ENCODE measurements around the gene ATAD3C.
"Not testable (repeated sequence)": the region's sequence is repeated elsewhere in the genome, so short reads cannot be mapped to it uniquely, and the experiment has no call there.

The ATAD3C gene, protein sequence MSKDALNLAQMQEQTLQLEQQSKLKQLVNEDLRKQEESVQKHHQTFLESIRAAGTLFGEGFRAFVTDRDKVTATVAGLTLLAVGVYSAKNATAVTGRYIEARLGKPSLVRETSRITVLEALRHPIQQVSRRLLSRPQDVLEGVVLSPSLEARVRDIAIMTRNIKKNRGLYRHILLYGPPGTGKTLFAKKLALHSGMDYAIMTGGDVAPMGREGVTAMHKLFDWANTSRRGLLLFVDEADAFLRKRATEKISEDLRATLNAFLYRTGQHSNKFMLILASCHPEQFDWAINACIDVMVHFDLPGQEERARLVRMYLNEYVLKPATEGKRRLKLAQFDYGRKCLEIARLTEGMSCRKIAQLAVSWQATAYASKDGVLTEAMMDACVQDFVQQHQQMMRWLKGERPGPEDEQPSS

DNA sequence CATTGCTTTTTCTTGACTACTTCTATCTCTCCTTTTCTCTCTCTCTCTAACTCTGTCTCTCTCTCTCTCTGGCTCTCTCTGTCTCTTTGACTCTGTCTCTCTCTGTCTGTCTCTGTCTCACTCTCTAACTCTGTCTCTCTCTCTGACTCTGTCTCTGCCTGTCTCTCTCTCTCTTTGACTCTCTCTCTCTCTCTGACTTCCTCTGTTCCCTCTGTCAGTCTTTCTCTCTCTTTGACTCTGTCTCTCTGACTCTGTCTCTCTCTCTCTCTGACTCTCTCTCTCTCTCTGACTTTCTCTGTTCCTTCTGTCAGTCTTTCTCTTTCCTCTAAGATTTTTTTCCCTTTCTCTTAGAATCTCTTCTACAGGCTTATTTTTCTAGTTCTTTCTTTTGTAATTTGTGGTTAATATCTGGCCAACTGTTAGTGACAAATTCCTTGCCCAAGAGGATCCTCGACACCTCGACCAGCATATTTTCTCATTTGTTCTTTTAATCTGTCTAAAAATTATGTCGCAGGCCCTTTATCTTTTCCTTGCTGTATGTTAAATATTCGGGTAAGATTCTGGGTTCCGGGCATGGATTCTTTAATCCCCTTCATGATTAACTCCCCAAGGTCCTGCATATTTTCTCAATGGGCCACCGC, at the start of gene ATAD3C:
ATAD3C (plus strand) TSS at position 591 of the 641 bp plus-strand sequence. CDS start 995 bp downstream, outside the sequence.
- H3K4me1 Mint-ChIP-seq (ENCODE audit: low read depth), result no peaks in the 10 kb centered on the region
- no peak within 1 kb of the TSS for H3K27ac Mint-ChIP-seq
- H3K27me3 Mint-ChIP-seq, result no peaks in the 10 kb centered on the region
- H3K4me3 Mint-ChIP-seq, result no peak within 1 kb of the TSS
- H3K36me3 Mint-ChIP-seq (ENCODE audit: low read depth), result no peaks in the 10 kb centered on the region
- no peak for DNase-seq
- no peaks in the 10 kb centered on the region for H3K9me3 Mint-ChIP-seq

DNA sequence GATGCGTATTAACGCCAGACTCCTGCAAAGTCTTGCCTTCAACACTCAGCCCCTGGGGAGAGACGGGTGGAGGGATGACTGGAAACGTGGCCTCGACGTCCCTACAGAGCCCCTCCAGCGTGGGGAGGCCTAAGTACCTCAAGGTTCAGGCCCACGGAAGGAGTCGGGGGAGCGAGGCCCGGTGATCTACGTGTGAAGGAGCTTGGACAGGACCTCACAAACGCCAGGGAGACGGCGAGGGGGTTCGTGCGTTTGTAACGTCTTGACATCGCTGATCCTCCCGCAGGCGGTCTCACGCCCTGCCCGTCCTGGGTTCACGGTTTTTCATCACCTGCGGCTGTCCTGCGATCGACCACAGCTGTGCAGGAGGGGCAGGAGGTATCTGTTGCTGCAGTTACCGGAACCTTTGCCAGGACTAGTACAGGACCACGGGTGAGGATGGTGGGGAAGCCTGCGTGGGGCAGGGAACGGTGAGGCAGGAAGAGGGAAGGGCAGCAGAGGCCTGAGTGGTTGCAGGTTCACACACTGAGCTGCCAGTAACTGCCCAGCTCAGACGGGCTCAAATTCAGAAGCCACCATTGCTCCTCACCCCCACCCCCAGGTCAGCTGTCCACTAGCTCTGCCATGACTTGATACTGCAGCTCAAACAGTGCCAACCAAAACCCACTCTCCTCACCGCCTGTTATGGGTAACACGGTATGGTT, 49.5 kb upstream of the ATAD3C start:
- peaks cover 90% of the 10 kb centered on the region for H3K36me3 Mint-ChIP-seq (ENCODE audit: low read depth)
- no peak for DNase-seq
- peaks cover 62% of the 10 kb centered on the region for H3K4me1 Mint-ChIP-seq (ENCODE audit: low read depth)

DNA sequence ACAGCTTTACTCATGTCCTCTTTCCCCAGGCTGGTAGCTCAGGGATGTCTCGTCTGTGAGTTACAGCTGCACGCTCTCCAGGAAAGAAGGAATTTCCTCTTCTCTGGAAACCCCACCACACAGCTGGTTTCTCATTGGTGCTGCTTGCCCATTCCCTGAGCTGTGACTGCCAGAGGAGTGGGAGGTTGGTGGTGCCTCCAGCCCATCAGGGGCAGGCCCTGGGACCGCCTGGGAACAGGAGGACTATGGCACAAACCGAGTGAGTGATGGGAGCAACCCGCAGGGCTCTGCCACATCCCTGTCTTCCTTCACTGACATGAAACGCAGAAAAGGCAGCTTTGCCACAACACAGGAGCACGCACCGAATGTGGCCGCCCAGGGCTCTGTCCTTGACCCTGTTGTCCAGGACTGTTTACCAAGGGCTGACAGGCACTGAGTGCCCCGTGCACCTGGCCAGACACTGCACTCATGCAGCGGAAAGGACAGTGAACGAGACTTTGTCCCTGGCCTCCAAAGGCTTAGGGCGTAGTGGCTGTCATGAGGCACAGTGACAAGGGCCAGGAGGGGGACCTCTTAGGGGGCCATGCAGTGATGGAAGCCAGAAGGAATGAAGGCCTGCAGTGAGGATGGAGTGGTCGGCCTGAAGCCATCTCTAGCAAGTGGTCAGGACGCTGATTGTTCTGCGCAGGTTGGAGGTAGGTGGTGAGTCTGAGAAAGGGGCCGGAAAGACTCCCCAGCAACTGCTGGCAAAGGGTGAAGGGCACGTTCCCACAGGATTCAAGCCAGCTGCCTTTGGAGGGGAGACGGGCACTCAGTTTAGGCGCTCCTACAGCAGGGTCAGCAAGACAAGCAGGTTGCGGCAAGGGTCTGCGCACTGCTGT, 48.7 kb upstream of the ATAD3C start:
- no peaks in the 10 kb centered on the region for H3K9me3 Mint-ChIP-seq
- H3K4me3 Mint-ChIP-seq, result peak overlapping the region; percentile 96
- H3K27me3 Mint-ChIP-seq, result no peaks in the 10 kb centered on the region
- H3K27ac Mint-ChIP-seq, result peak overlapping the region; percentile 94
- H3K36me3 Mint-ChIP-seq (ENCODE audit: low read depth), result peaks cover 90% of the 10 kb centered on the region
- DNase-seq, result peak; percentile 40
- peaks cover 63% of the 10 kb centered on the region for H3K4me1 Mint-ChIP-seq (ENCODE audit: low read depth)

More for the DNA sequence above, 49.5 kb upstream of the ATAD3C start:
- no peaks in the 10 kb centered on the region for H3K9me3 Mint-ChIP-seq
- peak overlapping the region; percentile 96 for H3K4me3 Mint-ChIP-seq
- H3K27me3 Mint-ChIP-seq, result no peaks in the 10 kb centered on the region
- peak overlapping the region; percentile 94 for H3K27ac Mint-ChIP-seq

DNA sequence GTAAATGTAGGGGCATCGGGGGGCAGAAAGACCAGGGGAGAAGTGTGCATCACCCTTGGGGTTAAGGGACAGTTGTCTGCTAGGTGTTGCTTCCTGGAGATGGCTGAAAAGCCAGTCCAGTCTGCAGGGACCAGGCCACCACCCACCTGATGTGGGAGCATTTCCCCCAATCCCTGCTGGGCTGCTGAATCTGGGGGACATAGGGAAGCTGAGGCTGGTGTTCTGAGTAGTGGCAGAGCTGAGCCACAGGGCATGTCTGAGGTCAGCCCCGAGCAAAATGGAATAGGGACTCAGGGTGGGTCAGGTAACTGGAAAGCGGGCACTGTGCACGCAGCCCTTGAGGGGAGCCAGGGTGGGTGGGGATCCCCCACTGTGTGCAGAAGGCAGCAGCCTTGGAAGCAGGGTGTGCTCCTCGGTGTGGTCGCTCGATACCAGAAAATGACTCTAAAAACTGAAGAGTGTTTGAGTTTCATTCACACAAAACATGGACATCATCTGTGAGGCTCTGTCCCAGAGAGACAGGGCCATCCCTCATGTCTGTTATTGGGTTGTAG, 48.0 kb upstream of the ATAD3C start:
- Mint-ChIP-seq H3K36me3 (ENCODE audit: low read depth) (peaks cover 93% of the 10 kb centered on the region), H3K9me3 (no peaks in the 10 kb centered on the region), H3K27ac (peak overlapping the region; percentile 94), H3K4me1 (ENCODE audit: low read depth) (peaks cover 68% of the 10 kb centered on the region), H3K27me3 (no peaks in the 10 kb centered on the region), H3K4me3 (peak overlapping the region; percentile 96)
- no peak for DNase-seq

DNA sequence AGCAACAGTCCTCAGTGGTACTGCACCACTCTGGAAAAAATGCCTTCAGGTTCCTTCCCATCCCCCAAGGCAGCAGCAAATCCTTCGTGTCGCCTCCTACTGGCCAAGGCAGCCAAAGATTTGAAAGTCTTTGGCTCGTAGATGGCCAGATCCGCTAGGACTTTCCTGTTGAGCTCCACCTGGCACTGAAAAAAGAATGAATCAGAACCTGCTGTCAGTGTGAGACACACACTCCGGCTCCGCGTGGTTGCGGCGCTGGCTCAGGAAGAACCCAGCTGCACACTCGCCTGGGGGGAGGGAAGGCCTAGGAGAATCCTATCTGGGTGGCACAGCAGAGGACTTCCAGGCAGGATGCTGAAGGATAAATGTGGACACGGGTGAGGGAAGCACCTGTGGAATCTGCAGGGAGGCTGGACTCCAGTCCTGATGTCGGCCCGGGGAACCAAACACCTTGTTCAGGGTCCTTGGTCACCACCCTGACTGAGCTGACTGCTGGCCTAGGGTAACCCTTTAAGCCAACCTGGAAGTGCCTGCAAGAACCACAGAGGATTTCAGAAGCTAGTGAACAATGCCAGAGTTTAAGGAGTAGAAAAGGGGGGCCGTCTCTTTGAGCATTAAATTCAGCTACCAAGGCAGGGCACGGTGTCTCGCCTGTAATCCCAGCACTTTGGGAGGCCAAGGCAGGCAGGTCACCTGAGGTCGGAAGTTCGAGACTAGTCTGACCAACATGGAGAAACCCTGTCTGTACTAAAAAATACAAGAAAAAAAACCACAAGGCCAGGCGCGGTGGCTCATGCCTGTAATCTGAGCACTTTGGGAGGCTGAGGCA, 47.2 kb upstream of the ATAD3C start:
- peaks cover 65% of the 10 kb centered on the region for H3K4me1 Mint-ChIP-seq (ENCODE audit: low read depth)
- no peaks in the 10 kb centered on the region for H3K27me3 Mint-ChIP-seq
- peak; percentile 58 for DNase-seq
- H3K9me3 Mint-ChIP-seq, result no peaks in the 10 kb centered on the region
- H3K4me3 Mint-ChIP-seq, result peak overlapping the region; percentile 96
- peak overlapping the region; percentile 94 for H3K27ac Mint-ChIP-seq
- peaks cover 93% of the 10 kb centered on the region for H3K36me3 Mint-ChIP-seq (ENCODE audit: low read depth)

DNA sequence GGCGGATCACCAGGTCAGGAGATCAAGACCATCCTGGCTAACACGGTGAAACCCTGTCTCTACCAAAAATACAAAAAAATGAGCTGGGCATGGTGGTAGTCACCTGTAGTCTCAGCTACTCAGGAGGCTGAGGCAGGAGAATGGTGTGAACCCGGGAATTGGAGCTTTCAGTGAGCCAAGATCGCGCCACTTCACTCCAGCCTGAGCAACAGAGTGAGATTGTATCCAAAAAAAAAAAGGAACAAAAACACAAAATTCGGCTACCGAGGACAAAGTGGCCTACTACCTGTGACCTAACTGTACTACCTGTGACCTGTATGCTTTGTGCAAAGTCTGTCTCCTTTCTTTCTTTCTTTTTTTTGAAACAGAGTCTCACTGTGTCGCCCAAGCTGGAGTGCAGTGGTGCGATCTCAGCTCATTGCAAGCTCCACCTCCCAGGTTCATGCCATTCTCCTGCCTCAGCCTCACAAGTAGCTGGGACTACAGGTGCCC, 46.5 kb upstream of the ATAD3C start:
- not testable (repeated sequence) for DNase-seq, H3K27me3 Mint-ChIP-seq, H3K4me3 Mint-ChIP-seq, H3K9me3 Mint-ChIP-seq
- Mint-ChIP-seq H3K27ac (peak overlapping the region; percentile 96), H3K36me3 (ENCODE audit: low read depth) (peaks cover 90% of the 10 kb centered on the region), H3K4me1 (ENCODE audit: low read depth) (peaks cover 59% of the 10 kb centered on the region)

DNA sequence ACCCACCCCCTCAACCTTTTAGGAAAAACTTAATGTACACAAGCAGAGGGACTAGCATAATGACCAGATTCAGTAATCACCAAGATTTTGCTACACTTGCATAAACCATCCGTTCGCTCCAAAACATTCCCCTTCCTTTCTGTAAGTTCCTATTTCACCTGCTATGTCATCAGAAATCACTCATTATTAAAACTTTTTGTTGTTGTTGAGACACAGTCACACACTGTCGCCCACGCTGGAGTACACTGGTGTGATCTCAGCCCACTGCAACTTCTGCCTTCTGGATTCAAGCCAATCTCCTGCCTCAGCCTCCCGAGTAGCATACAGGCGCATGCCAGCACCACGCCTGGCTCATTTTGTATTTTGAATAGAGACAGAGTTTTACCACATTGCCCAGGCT, 45.8 kb upstream of the ATAD3C start:
- Mint-ChIP-seq H3K4me3 (peak overlapping the region; percentile 4), H3K36me3 (ENCODE audit: low read depth) (peaks cover 90% of the 10 kb centered on the region), H3K27me3 (no peaks in the 10 kb centered on the region), H3K4me1 (ENCODE audit: low read depth) (peaks cover 60% of the 10 kb centered on the region), H3K9me3 (no peaks in the 10 kb centered on the region), H3K27ac (peak overlapping the region; percentile 96)
- DNase-seq, result no peak

DNA sequence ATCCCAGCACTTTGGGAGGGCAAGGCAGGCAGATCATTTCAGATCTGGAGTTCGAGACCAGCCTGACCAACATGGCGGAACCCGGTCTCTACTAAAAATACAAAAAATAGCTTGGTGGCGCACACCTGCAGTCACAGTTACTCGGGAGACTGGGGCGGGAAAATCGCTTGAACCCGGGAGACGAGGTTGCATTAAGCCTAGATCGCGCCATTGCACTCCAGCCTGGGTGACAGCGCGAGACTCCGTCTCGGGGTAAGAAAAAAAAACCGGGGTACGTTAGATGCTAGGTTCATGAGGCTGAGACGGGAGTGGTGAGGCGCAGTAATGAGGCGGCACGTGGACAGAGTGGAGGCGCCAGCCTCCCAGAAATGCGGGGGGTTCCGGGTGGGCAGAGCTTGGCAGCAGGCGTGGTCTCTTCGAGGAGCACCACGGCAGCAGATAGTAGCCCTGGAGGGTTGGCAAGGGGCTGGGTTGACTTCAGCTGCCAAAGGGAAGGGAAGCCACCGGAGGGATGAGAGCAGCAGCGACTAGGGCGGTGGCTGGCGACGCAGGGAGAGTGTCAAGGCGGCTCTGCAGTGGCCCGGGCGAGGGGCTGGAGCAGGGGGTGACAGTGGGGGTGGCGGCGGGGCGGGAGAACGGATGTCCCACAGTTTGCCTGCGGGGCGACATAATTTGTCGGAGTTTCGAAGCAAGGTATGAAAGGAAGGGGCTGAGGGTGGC, 43.2 kb upstream of the ATAD3C start:
- Mint-ChIP-seq H3K4me3 (peak overlapping the region; percentile 96), H3K4me1 (ENCODE audit: low read depth) (peaks cover 63% of the 10 kb centered on the region), H3K27me3 (no peaks in the 10 kb centered on the region), H3K36me3 (ENCODE audit: low read depth) (peaks cover 91% of the 10 kb centered on the region), H3K27ac (peak overlapping the region; percentile 96), H3K9me3 (no peaks in the 10 kb centered on the region)
- peak; percentile 49 for DNase-seq

DNA sequence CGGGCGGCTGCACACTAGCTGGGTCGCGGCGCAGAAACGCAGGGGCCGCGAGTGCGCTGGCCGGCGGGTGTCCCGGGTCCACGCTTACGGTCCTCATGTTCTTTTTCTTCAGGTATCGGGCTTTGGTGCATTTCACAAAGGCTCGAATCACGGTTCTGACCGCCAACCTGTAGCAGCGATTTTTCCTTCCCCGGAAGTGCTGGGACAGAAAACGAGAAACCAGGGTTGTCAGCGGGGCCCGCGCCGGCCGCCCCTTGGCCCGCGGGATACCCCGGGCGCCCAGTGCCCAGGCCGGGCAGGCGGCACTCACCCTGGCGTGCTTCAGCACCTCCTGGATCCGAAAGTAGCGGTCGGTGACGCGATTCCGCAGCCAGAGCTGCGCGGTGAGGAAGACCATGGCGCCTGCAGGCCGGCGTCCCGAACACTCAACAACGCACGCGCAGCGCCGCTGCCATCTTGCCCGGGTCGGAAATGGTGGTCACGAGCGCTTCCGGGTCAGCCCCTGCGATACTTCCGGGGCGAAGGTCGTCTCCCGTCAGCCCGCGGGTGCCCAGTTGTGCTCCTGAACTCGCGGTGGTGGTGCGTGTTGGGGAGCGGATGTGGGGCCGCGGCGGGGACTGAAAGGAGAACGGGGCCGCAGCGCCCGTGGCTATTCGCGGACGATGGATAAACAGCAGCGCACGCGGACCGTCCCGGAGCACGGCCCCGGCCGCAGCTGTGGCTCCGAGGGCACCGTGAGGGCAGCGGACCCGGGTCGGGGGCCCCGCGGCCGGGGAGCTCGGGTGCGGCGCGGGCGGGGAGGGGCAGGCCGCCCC, 42.5 kb upstream of the ATAD3C start, which contains the start of gene MRPL20:
MRPL20 (minus strand) TSS at position 473 of the 815 bp plus-strand sequence; CDS start at position 397, 76 bp downstream.
- Mint-ChIP-seq H3K27ac (peak within 1 kb of the TSS; percentile 96), H3K4me3 (peak within 1 kb of the TSS; percentile 96), H3K27me3 (no peaks in the 10 kb centered on the region), H3K9me3 (no peaks in the 10 kb centered on the region), H3K36me3 (ENCODE audit: low read depth) (peaks cover 85% of the 10 kb centered on the region), H3K4me1 (ENCODE audit: low read depth) (peaks cover 59% of the 10 kb centered on the region)
- DNase-seq, result peak; percentile 97

DNA sequence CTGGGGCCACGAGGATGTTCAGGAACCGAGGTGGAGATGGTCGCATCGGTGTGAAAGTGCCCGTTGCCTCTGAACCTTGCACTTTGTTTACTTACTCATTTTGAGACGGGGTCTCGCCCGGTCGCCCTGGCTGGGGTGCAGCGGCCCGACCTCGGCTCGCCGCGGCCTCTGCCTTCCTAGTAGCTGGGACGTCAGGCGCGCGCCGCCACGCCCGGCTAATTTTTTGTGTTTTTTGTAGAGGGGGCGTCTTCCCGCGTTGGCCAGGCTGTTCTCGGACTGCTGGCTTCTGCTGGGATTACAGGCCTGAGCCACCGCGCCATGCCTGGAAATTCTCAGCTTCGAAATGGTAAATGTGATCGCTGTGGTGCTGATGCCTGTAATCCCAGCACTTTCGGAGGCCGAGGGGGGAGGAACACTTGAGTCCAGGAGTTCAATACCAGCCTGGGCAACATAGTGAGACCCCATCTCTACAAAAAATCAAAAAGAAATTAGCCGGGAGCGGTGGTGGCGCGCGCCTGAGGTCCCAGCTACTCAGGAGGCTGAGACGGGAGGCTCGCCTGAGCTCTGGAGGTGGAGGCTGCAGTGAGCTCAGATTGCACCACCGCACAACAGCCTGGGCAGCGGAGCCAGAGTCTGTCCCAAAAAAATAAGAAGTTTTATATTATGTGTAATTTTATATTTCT, 41.7 kb upstream of the ATAD3C start:
- Mint-ChIP-seq H3K27ac (peak overlapping the region; percentile 91), H3K4me3 (peak overlapping the region; percentile 96), H3K36me3 (ENCODE audit: low read depth) (peaks cover 77% of the 10 kb centered on the region), H3K4me1 (ENCODE audit: low read depth) (peaks cover 60% of the 10 kb centered on the region), H3K9me3 (no peaks in the 10 kb centered on the region), H3K27me3 (no peaks in the 10 kb centered on the region)
- DNase-seq, result no peak

DNA sequence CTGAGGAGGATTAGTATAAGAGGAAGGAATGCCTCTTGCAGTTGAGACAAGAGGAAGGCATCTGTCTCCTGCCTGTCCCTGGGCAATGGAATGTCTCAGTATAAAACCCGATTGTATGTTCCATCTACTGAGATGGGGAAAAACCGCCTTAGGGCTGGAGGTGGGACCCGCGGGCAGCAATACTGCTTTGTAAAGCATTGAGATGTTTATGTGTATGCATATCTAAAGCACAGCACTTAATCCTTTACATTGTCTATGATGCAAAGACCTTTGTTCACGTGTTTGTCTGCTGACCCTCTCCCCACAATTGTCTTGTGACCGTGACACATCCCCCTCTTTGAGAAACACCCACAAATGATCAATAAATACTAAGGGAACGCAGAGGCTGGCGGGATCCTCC, 39.3 kb upstream of the ATAD3C start:
- H3K36me3 Mint-ChIP-seq (ENCODE audit: low read depth), result peaks cover 53% of the 10 kb centered on the region
- H3K4me3 Mint-ChIP-seq, result not testable (repeated sequence)
- H3K27ac Mint-ChIP-seq, result peak overlapping the region; percentile 85

More for the DNA sequence above, 39.3 kb upstream of the ATAD3C start:
- peaks cover 43% of the 10 kb centered on the region for H3K4me1 Mint-ChIP-seq (ENCODE audit: low read depth)
- H3K9me3 Mint-ChIP-seq, H3K27me3 Mint-ChIP-seq, DNase-seq: not testable (repeated sequence)
